HEK293T (cell line): ENCODE results near the gene TRERF1.

Source experiments
- ARNT ChIP-seq: fragments of 450-650 bp; IDR thresholded peaks from 2 replicates; pipeline ENCODE4 v1.6.1; 2017; ENCODE audit warnings: mild to moderate bottlenecking
- BHLHE40 ChIP-seq: fragments of 450-650 bp; IDR thresholded peaks from 2 replicates; pipeline ENCODE4 v1.6.1; 2016; ENCODE audit warnings: mild to moderate bottlenecking, moderate library complexity, borderline replicate concordance
- ELF4 ChIP-seq: fragments of 450-650 bp; IDR thresholded peaks from 2 replicates; pipeline ENCODE4 v1.6.1; 2017; ENCODE audit warnings: antibody characterized with exemption
- FOXA1 ChIP-seq: fragments of 450-650 bp; IDR thresholded peaks from 2 replicates; pipeline ENCODE4 v1.6.1; 2016; ENCODE audit warnings: mild to moderate bottlenecking
- FOXM1 ChIP-seq: fragments of 450-650 bp; IDR thresholded peaks from 2 replicates; pipeline ENCODE4 v1.6.1; 2017; ENCODE audit warnings: mild to moderate bottlenecking, borderline replicate concordance
- HDGF ChIP-seq: fragments of 450-650 bp; IDR thresholded peaks from 2 replicates; pipeline ENCODE4 v1.6.1; 2017; ENCODE audit warnings: antibody characterized with exemption, borderline replicate concordance
- LEF1 ChIP-seq: fragments of 450-650 bp; IDR thresholded peaks from 2 replicates; pipeline ENCODE4 v1.6.1; 2017; ENCODE audit warnings: mild to moderate bottlenecking, borderline replicate concordance
- NFRKB ChIP-seq: fragments of 450-650 bp; IDR thresholded peaks from 2 replicates; pipeline ENCODE4 v1.6.1; 2016; ENCODE audit warnings: mild to moderate bottlenecking, moderate library complexity
- PKNOX1 ChIP-seq: fragments of 450-650 bp; IDR thresholded peaks from 2 replicates; pipeline ENCODE4 v1.6.1; 2016
- SP1 ChIP-seq: fragments of 450-650 bp; IDR thresholded peaks from 2 replicates; pipeline ENCODE4 v1.6.1; 2017
- SUZ12 ChIP-seq: fragments of 450-650 bp; IDR thresholded peaks from 2 replicates; pipeline ENCODE4 v1.6.1; 2016; ENCODE audit warnings: mild to moderate bottlenecking
- ZNF384 ChIP-seq: fragments of 450-650 bp; IDR thresholded peaks from 2 replicates; pipeline ENCODE4 v1.6.1; 2016

- TF ChIP-seq SP1 (no peak), ARNT (no peak), ELF4 (no peak), BHLHE40 (no peak), PKNOX1 (no peak), LEF1 (no peak), HDGF (no peak), ZNF384 (no peak), FOXA1 (no peak), SUZ12 (no peak), FOXM1 (no peak), NFRKB (no peak)
Measured at GRCh38 chr6:42396720-42397119, 55.0 kb downstream of the TRERF1 start.
